Hindlimb muscle (tissue), 1 donor: ENCODE measurements around the gene MGAT5. TPM values are rescaled to one million over a fixed set of nuclear protein-coding genes. Genes with fewer than 3 reads are reported as not detected.
A peak's percentile ranks its signal among the peaks of the same experiment; 100 is the strongest.

Source experiments
- DNase-seq: peaks from one replicate; pipeline ENCODE4 v3.0.0-alpha.2; 2013
- polyA plus RNA-seq: library from polyadenylated mRNA; unstranded; fragments of 120-200 nt; gene quantifications from one replicate; pipeline ENCODE4 v1.2.1, GENCODE V29; 2013; ENCODE audit not compliant: insufficient read length

The MGAT5 gene
- polyA plus RNA-seq, 1 donor, result 16.5 TPM

- DNase-seq, result no peak
Observed at GRCh38 chr2:134429886-134430285, 176.0 kb downstream of the MGAT5 start.

DNA sequence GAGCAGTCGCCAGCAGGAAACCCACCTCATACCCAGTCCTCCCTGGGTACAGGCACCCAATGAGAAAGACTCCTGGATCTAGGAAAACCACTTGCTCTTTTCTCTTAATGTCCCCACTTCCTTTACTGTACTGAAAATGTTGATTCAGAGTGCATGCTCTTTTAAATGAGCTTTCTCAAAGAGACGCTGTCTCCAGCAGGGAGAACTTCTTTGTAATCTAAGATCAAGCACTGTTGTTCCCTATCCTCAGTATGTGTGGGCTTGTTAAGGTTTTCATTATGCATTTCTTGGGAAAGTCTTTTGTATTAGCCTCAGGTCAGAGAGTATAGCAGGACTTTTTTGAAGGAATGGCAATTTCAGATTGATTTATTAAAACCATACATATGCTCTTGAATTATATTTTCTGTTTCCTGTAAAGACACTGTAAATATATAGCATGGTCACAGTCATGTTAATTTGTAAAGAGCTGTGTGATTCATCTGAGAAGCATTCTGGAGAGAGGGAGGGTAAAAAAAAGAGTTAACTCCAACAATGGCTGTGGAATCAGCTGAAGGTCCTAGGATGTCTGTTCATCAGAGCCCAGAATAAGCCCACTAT, 178.1 kb downstream of the MGAT5 start:
- DNase-seq, result no peak

GRCh38 chr2:134432435-134432883, 178.6 kb downstream of the MGAT5 start:
- no peak for DNase-seq

GRCh38 chr2:134433469-134433868, 179.6 kb downstream of the MGAT5 start:
- DNase-seq, result no peak

GRCh38 chr2:134433979-134434378, 180.1 kb downstream of the MGAT5 start:
- no peak for DNase-seq

DNA sequence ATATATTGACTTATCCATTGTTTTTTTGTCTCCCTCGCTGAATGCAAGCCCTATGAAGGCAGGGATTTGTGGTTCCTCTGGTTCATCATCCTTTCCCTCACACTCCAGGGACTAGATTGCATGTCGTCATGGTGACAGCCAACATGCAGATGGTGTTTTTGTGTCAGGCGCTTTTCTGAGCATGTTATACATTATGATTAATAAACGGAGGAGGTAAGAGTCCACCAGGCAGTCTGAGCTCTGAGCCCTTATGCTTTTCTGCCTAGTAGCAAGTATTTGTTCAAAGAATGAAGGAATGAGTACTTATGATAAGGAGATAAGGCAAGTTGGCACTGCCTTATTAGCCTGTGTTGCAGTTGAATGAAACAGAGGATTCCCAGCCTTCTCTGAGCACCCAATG, 181.6 kb downstream of the MGAT5 start:
- DNase-seq, result no peak

- DNase-seq, result no peak
Observed at GRCh38 chr2:134435936-134436335, 182.1 kb downstream of the MGAT5 start.

- no peak for DNase-seq
Observed at GRCh38 chr2:134436706-134437105, 182.8 kb downstream of the MGAT5 start.

DNA sequence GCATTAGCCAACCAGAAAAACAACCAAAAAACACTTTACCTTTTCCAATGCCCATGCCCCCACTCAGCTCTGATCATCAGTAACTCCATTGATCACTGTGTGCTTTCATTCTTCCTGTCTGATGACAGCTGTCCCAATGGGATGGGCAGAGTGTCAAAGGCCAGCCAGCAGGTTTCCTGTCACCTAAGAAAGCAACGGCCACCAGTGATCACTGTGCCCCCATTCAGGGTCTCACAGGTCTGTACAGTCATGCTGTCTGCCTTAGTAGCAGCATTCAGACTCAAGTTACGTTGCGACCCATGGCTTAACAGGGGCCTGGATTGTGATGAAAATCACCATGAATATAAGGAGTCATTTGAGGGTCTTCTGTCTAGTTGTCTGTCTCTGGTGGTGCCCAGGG, 184.5 kb downstream of the MGAT5 start:
- no peak for DNase-seq

DNA sequence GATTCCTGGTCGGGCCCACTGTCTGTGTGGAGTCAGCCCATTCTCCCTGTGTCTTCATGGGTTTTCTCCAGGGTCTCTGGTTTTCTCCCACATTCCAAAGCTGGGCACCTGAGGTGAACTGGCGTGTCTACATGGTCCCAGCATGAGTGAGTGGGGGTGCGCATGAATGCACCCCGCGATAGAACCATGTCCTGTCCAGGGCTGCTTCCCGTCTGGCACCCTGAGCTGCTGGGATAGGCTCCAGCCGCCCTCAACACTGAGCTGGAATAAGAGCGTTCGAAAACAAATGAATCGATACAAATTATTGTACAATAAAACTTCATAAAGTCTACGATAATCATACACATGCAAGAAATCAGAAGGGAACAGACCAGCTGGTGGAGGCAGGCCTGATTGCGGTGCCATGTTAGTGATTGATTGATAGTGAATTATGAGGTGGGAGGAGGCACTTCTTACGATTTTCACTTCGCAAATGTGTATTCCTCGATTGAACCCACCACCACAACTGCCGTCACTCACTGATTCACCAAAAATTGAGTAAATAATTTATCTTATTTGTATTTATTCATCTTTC, 186.6 kb downstream of the MGAT5 start:
- no peak for DNase-seq

GRCh38 chr2:134441153-134441863, 187.4 kb downstream of the MGAT5 start:
- DNase-seq, result no peak

- DNase-seq, result no peak
Observed at GRCh38 chr2:134443814-134444480, 190.1 kb downstream of the MGAT5 start.

DNA sequence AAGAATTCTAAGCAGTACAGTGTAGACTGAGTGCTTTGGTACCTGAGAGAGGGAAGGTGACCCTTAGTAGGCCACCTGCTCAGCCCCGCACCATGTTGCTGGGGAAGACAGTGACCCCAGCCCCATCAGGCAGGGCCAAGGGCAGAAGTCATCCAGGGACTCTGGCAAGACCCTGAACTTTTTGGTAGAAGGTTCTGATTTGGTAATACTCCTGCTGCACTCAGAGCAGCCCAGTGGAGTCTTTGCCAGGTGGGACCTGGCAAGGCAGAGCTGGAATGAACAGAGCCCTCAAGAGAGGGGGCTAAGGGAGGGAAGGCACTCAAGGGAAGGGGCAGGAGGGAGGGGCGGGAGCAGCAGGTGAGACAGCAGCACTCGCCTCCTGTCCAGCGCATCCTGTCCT, 191.2 kb downstream of the MGAT5 start:
- no peak for DNase-seq

DNA sequence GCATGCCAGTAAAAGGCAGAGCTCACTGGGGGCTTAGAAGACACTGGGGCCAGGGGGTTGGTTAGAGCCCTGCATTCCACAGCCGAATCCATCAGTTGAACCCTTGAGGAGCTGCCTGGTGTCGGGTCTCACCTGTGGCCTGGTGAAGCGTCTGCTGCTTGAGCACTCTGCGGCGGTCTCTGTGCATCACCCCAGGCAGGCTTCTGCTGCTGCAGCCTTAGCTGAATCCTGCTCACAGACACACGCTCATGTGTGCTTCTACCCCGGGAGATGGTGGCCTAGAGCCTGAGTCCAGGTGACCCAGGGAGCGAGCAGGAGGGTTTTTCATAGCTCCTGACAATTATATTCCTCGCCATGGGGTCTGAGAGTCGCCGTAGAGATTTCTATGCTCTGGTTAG, 192.1 kb downstream of the MGAT5 start:
- no peak for DNase-seq

DNA sequence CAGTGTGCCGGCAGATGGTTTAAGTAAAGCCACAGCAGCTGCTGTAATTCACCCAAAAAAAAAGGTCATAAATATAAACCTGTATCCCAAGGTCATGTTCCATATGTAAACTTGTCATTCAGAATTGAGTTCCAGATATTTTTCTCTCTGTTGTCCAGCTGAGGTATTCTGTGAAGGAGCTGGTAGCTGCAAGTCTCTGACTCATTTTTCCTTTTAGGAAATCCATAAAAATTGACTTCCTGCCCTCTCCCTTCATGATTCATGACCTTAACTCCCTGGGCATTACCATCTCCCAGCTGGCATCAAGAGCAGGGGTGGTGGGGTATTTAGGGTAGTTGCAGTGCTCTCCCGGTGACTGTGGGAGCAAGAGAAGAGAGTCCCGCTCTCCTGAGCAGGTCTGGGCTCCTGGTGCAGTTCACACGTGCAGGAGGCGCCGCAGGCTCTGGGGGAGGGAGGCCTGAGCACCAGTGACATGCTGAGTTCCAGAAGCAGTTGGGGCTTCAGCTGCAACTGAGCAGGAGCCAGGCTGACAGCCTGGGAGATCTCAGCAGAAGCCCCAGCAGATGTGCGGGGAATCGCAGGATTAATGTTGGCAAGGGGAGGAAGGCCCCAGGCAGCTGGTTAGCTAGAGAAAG, 192.6 kb downstream of the MGAT5 start:
- DNase-seq, result peak; percentile 79

- no peak for DNase-seq
Observed at GRCh38 chr2:134447669-134448068, 193.8 kb downstream of the MGAT5 start.

DNA sequence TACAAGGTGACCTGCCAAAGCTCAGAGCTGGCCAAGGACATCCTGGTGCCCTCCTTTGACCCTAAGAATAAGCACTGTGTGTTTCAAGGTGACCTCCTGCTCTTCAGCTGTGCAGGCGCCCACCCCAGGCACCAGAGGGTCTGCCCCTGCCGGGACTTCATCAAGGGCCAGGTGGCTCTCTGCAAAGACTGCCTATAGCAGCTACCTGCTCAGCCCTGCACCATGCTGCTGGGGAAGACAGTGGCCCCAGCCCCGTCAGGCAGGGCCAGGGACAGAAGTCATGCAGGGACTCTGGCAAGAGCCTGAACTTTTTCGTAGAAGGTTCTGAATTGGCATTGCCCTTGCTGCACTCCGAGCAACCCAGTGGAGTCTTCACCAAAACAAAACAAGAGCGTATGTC, 194.8 kb downstream of the MGAT5 start:
- DNase-seq, result no peak

- DNase-seq, result no peak
Observed at GRCh38 chr2:134449157-134449556, 195.3 kb downstream of the MGAT5 start.

DNA sequence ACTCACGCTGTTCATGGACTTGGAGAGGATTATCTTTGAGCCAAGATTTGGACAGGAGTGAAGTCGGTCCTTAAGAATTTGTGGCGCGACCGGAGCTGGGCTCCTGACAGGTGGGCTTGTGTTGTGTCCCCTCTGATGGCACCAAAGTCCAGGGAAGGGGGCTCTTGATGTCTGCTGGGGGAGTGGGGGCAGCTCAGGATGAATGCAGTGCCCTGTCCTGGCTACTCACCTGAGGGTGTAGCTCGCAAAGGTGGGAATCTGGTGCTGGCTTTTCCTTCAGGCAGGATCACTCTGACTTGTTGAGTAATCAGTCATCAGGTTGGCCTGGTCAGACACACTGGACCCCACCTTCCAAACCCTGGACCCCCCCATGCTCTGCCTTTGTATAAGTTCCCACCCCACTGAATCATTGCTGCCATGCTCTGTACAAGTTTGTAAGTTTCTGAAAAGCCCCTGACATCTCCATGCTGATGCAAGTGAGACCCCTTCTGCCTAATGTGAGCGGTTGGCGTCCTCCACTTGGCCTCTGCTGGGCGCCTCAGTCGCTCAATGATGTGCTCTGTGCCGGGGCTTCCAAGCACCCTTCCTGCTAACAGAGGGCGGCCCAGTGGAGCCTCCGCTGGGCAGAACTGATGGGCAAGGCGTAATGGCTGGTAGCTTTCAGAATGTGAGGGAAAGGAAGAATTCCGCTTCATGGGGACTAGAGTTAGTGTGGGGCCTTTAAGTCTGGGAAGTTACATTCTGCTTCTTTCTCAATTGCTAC, 196.1 kb downstream of the MGAT5 start:
- no peak for DNase-seq

DNA sequence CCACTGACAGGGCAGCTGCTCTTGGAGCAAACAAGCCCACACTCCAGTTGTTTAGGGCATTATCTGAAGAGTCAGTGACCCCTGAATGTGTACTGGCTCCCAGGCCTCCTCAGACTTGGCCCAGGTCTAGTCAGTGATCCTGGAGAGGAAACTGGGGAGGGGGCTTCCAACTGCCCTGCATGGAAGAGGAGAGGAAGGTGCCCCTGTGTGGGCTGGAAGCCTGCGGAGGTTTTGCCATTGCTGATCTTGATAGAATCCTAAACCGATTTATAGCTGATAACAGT, 197.4 kb downstream of the MGAT5 start:
- no peak for DNase-seq

DNA sequence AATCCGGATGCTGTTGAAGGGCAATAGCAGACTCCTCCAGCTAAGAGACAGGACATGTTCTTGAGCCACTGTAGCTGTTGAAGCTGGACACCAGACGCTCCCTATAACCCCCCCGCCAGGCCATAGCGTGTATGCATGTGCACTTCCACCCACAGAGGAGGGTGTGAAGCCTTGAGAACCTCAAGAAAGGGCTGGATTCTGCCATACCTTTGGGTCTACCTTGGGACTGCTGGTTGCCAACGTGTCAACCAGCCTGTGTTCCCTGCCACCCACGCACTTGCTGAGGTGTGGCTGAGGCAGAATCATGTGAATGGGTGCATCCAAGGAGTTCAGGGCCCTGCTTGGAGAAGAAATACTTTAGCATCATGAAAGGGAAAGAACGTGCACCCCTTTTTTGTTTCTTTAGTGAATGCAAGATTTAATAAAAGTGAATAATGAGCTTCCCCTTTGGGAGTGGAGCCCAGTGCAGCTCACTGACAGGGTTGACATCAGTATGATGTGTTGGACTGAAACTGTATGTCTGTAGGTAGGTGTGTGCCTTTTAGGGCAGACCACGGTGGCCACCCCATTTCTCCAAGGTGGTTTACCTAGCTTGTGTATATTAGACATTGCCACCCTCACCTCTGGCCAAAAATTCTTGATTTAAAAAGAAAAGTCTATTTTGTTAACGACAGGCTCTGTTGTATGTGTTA, 198.3 kb downstream of the MGAT5 start:
- no peak for DNase-seq

- no peak for DNase-seq
Observed at GRCh38 chr2:134453476-134453875, 199.6 kb downstream of the MGAT5 start.
